ENCODE data around the gene WWOX. TPM values are rescaled to one million over a fixed set of nuclear protein-coding genes. Genes with fewer than 3 reads are reported as not detected.

Gene WWOX
- total RNA-seq, 1 donor from 2014 or later = 106 TPM

- DNase-seq (ENCODE audit: low spot score in 2 of 2) = no peak
- Histone ChIP-seq H3K4me1 (peaks cover 0 to 4% of the 10 kb centered on the region in 2 donors), H3K4me3 (no peak overlapping the region), H3K27ac (no peak overlapping the region), H3K36me3 (no peaks in the 10 kb centered on the region), H3K9me3 (no peaks in the 10 kb centered on the region), H3K27me3 (no peaks in the 10 kb centered on the region)
- intact Hi-C loops (cut with DNase I) = no loop called here
- TF ChIP-seq CTCF (IDR thresholded peaks at IDR 0.05) = no peak
Measured at GRCh38 chr16:79100447-79100846, 1001.0 kb downstream of the WWOX start.

- intact Hi-C loops (cut with DNase I) = no loop called here
- no peak for DNase-seq (ENCODE audit: low spot score in 2 of 2)
- H3K27me3 ChIP-seq = no peaks in the 10 kb centered on the region
- H3K27ac ChIP-seq = no peak overlapping the region
- TF ChIP-seq CTCF (IDR thresholded peaks at IDR 0.05) = no peak
- H3K4me3 ChIP-seq = no peak overlapping the region
- no peaks in the 10 kb centered on the region for H3K36me3 ChIP-seq
- peaks cover 0 to 4% of the 10 kb centered on the region in 2 donors for H3K4me1 ChIP-seq
- H3K9me3 ChIP-seq = no peaks in the 10 kb centered on the region
Measured at GRCh38 chr16:79101491-79101890, 1002.0 kb downstream of the WWOX start.

GRCh38 chr16:79104567-79104966 is 1005.1 kb downstream of the WWOX start:
- Histone ChIP-seq H3K9me3 (no peaks in the 10 kb centered on the region), H3K27ac (no peak overlapping the region), H3K36me3 (no peaks in the 10 kb centered on the region), H3K27me3 (no peaks in the 10 kb centered on the region), H3K4me3 (no peak overlapping the region), H3K4me1 (no peaks in the 10 kb centered on the region)
- DNase-seq (ENCODE audit: low spot score in 2 of 2) = no peak
- intact Hi-C loops (cut with DNase I) = no loop called here
- no peak for TF ChIP-seq CTCF (IDR thresholded peaks at IDR 0.05)

GRCh38 chr16:79107301-79107700 is 1007.8 kb downstream of the WWOX start:
- Histone ChIP-seq H3K36me3 (no peaks in the 10 kb centered on the region), H3K27me3 (no peaks in the 10 kb centered on the region), H3K9me3 (no peaks in the 10 kb centered on the region), H3K4me1 (no peaks in the 10 kb centered on the region), H3K4me3 (no peak overlapping the region), H3K27ac (no peak overlapping the region)
- TF ChIP-seq CTCF (IDR thresholded peaks at IDR 0.05) = no peak
- intact Hi-C loops (cut with DNase I) = no loop called here
- no peak for DNase-seq (ENCODE audit: low spot score in 2 of 2)

GRCh38 chr16:79109771-79110170 is 1010.3 kb downstream of the WWOX start:
- H3K27ac ChIP-seq = no peak overlapping the region
- TF ChIP-seq CTCF (IDR thresholded peaks at IDR 0.05) = no peak
- no peak for DNase-seq (ENCODE audit: low spot score in 2 of 2)
- intact Hi-C loops (cut with DNase I) = no loop called here
- H3K36me3 ChIP-seq = no peaks in the 10 kb centered on the region
- no peaks in the 10 kb centered on the region for H3K9me3 ChIP-seq
- H3K4me1 ChIP-seq = no peaks in the 10 kb centered on the region
- H3K4me3 ChIP-seq = no peak overlapping the region
- no peaks in the 10 kb centered on the region for H3K27me3 ChIP-seq

DNA sequence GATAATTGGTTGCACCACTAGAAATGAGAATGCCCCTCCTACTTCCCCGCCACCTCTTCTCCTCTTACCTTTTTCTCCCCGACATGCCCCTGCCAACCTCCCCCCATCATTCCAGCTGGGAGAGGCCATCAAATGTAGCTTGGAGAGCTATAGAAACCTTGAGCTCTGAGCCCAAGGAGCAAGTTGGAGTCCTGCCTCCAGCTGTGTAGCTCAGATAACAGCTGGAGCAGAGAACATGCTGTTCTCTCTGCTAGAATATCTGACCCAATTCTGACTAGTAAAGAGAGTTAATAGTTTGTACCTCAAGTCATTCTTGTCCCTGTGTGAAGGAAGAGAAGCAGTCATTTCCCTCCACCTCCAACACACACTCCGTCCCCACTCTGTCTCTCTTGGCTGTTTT is 1010.8 kb downstream of the WWOX start:
- DNase-seq (ENCODE audit: low spot score in 2 of 2) = no peak
- Histone ChIP-seq H3K27me3 (no peaks in the 10 kb centered on the region), H3K27ac (no peak overlapping the region), H3K9me3 (no peaks in the 10 kb centered on the region), H3K36me3 (no peaks in the 10 kb centered on the region), H3K4me3 (no peak overlapping the region), H3K4me1 (no peaks in the 10 kb centered on the region)
- TF ChIP-seq CTCF (IDR thresholded peaks at IDR 0.05) = no peak
- intact Hi-C loops (cut with DNase I) = no loop called here
